GM12878 (cell line): ENCODE results near the gene RAP1GAP.

Experiments used
- CBFB ChIP-seq: IDR thresholded peaks from 2 replicates; pipeline ENCODE4 v1.6.1; 2016; ENCODE audit warnings: antibody characterized with exemption, low read depth
- HDAC2 ChIP-seq: fragments of 200-600 bp; sonication (generic); IDR thresholded peaks from 2 replicates; pipeline ENCODE4 v1.6.1; 2017
- JUNB ChIP-seq: IDR thresholded peaks from 2 replicates; pipeline ENCODE4 v1.6.1; 2016; ENCODE audit warnings: antibody characterized with exemption, mild to moderate bottlenecking
- MEF2A ChIP-seq: IDR thresholded peaks from 2 replicates; pipeline ENCODE4 v1.6.1; 2011; ENCODE audit warnings: low read depth, mild to moderate bottlenecking, low read length, moderate library complexity; ENCODE audit not compliant: insufficient read depth
- MTA3 ChIP-seq: IDR thresholded peaks from 2 replicates; pipeline ENCODE4 v1.6.1; 2012; ENCODE audit warnings: low read length, inconsistent platforms, borderline replicate concordance
- POLR2A ChIP-seq: IDR thresholded peaks from 2 replicates; pipeline ENCODE4 v1.6.1; 2011; ENCODE audit warnings: low read depth, mild to moderate bottlenecking, low read length
- RCOR1 ChIP-seq: conservative IDR thresholded peaks from 2 replicates; pipeline ENCODE4 v1.6.1; 2012; ENCODE audit warnings: low read depth, low read length, improper control_type of control experiment
- ZZZ3 ChIP-seq: IDR thresholded peaks from 2 replicates; pipeline ENCODE4 v1.6.1; 2011; ENCODE audit warnings: low read depth; ENCODE audit not compliant: control insufficient read depth, insufficient read length
- TF ChIP-seq, protein P1 (sequence below): IDR thresholded peaks from 2 replicates; pipeline ENCODE4 v1.6.1; 2012; ENCODE audit warnings: low read depth, low read length, improper control_type of control experiment
- TF ChIP-seq, protein P2 (sequence below): fragments of 450-650 bp; IDR thresholded peaks from 2 replicates; pipeline ENCODE4 v1.6.1; 2017; ENCODE audit warnings: mild to moderate bottlenecking, moderate library complexity
- TF ChIP-seq, protein P3 (sequence below), 3 experiments: IDR thresholded peaks in 2 of 3; conservative IDR thresholded peaks in 1 of 3; 2 replicates each; pipeline ENCODE4 v1.5.1; 2011; ENCODE audit warnings: low read depth in 3 of 3, low read length in 3 of 3, mild to moderate bottlenecking in 3 of 3, control low read depth in 2 of 3, moderate library complexity in 2 of 3, inconsistent platforms in 1 of 3, mixed read lengths in 1 of 3; ENCODE audit not compliant: control insufficient read depth in 2 of 3, insufficient read depth in 1 of 3; ENCODE audit errors: extremely low read depth in 1 of 3

DNA sequence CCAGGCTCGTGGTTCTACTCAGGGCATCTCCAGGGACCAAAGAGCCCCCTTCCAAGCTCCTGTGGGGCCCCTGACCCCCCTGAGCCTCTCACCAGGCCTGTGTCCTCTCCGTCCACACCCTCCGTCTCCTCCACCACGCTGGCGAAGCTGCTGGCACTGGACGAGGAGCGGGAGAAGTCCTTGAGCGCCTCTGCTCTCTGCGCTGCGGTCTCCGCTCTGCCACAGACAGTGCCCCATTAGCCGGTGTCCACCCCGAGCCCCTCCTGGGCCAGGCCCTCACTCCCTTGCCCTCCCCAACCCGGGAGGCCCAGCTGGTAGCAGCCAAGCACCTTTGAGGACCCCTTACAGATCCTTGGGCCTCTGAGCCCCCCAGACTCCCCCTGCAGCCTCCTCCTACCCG is 69.8 kb downstream of the RAP1GAP start:
- no peak for TF ChIP-seq MTA3
- TF ChIP-seq, protein P1, sequence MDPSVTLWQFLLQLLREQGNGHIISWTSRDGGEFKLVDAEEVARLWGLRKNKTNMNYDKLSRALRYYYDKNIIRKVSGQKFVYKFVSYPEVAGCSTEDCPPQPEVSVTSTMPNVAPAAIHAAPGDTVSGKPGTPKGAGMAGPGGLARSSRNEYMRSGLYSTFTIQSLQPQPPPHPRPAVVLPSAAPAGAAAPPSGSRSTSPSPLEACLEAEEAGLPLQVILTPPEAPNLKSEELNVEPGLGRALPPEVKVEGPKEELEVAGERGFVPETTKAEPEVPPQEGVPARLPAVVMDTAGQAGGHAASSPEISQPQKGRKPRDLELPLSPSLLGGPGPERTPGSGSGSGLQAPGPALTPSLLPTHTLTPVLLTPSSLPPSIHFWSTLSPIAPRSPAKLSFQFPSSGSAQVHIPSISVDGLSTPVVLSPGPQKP = no peak
- no peak for TF ChIP-seq ZZZ3
- TF ChIP-seq, protein P2, sequence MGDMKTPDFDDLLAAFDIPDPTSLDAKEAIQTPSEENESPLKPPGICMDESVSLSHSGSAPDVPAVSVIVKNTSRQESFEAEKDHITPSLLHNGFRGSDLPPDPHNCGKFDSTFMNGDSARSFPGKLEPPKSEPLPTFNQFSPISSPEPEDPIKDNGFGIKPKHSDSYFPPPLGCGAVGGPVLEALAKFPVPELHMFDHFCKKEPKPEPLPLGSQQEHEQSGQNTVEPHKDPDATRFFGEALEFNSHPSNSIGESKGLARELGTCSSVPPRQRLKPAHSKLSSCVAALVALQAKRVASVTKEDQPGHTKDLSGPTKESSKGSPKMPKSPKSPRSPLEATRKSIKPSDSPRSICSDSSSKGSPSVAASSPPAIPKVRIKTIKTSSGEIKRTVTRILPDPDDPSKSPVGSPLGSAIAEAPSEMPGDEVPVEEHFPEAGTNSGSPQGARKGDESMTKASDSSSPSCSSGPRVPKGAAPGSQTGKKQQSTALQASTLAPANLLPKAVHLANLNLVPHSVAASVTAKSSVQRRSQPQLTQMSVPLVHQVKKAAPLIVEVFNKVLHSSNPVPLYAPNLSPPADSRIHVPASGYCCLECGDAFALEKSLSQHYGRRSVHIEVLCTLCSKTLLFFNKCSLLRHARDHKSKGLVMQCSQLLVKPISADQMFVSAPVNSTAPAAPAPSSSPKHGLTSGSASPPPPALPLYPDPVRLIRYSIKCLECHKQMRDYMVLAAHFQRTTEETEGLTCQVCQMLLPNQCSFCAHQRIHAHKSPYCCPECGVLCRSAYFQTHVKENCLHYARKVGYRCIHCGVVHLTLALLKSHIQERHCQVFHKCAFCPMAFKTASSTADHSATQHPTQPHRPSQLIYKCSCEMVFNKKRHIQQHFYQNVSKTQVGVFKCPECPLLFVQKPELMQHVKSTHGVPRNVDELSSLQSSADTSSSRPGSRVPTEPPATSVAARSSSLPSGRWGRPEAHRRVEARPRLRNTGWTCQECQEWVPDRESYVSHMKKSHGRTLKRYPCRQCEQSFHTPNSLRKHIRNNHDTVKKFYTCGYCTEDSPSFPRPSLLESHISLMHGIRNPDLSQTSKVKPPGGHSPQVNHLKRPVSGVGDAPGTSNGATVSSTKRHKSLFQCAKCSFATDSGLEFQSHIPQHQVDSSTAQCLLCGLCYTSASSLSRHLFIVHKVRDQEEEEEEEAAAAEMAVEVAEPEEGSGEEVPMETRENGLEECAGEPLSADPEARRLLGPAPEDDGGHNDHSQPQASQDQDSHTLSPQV = no peak
- no peak for TF ChIP-seq HDAC2
- TF ChIP-seq JUNB = no peak
- no peak for TF ChIP-seq CBFB
- no peak for TF ChIP-seq RCOR1
- TF ChIP-seq, protein P3, sequence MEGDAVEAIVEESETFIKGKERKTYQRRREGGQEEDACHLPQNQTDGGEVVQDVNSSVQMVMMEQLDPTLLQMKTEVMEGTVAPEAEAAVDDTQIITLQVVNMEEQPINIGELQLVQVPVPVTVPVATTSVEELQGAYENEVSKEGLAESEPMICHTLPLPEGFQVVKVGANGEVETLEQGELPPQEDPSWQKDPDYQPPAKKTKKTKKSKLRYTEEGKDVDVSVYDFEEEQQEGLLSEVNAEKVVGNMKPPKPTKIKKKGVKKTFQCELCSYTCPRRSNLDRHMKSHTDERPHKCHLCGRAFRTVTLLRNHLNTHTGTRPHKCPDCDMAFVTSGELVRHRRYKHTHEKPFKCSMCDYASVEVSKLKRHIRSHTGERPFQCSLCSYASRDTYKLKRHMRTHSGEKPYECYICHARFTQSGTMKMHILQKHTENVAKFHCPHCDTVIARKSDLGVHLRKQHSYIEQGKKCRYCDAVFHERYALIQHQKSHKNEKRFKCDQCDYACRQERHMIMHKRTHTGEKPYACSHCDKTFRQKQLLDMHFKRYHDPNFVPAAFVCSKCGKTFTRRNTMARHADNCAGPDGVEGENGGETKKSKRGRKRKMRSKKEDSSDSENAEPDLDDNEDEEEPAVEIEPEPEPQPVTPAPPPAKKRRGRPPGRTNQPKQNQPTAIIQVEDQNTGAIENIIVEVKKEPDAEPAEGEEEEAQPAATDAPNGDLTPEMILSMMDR (IDR thresholded peaks at IDR 0.05 in 2 of 3, conservative IDR thresholded peaks at IDR 0.05 in 1 of 3; ENCODE audit: control insufficient read depth in 2 of 3, extremely low read depth in 1 of 3, insufficient read depth in 1 of 3, low read depth in 3 of 3, low read length in 3 of 3) = no peak
- TF ChIP-seq POLR2A = no peak
- no peak for TF ChIP-seq MEF2A
